HEK293T (cell line): Measurements from ENCODE around the gene CLIP1.

ENCODE experiments used
- CTCF ChIA-PET: fragments of 350-600 bp; formaldehyde crosslinking; extraction: SDS; loops from one replicate; lab custom pipeline; 2021; ENCODE audit warnings: antibody characterized with exemption, inconsistent platforms; lab: Yijun Ruan, JAX
- POLR2A ChIA-PET: fragments of 350-600 bp; formaldehyde crosslinking; extraction: SDS; loops from one replicate; lab custom pipeline; 2020; ENCODE audit warnings: antibody characterized with exemption, inconsistent platforms; lab: Yijun Ruan, JAX
- DNase-seq: peaks from one replicate; pipeline ENCODE4 v3.0.0; 2012; ENCODE audit warnings: mixed read lengths; ENCODE audit errors: extremely low spot score
- ARNT ChIP-seq: fragments of 450-650 bp; IDR thresholded peaks from 2 replicates; pipeline ENCODE4 v1.6.1; 2017; ENCODE audit warnings: mild to moderate bottlenecking
- BHLHE40 ChIP-seq: fragments of 450-650 bp; IDR thresholded peaks from 2 replicates; pipeline ENCODE4 v1.6.1; 2016; ENCODE audit warnings: mild to moderate bottlenecking, moderate library complexity, borderline replicate concordance
- CTBP1 ChIP-seq: fragments of 450-650 bp; IDR thresholded peaks from 2 replicates; pipeline ENCODE4 v1.6.1; 2016; ENCODE audit warnings: borderline replicate concordance
- ELF4 ChIP-seq: fragments of 450-650 bp; IDR thresholded peaks from 2 replicates; pipeline ENCODE4 v1.6.1; 2017; ENCODE audit warnings: antibody characterized with exemption
- FOXA1 ChIP-seq: fragments of 450-650 bp; IDR thresholded peaks from 2 replicates; pipeline ENCODE4 v1.6.1; 2016; ENCODE audit warnings: mild to moderate bottlenecking
- FOXK2 ChIP-seq: fragments of 450-650 bp; IDR thresholded peaks from 2 replicates; pipeline ENCODE4 v1.6.1; 2016; ENCODE audit warnings: mild to moderate bottlenecking
- FOXM1 ChIP-seq: fragments of 450-650 bp; IDR thresholded peaks from 2 replicates; pipeline ENCODE4 v1.6.1; 2017; ENCODE audit warnings: mild to moderate bottlenecking, borderline replicate concordance
- HDGF ChIP-seq: fragments of 450-650 bp; IDR thresholded peaks from 2 replicates; pipeline ENCODE4 v1.6.1; 2017; ENCODE audit warnings: antibody characterized with exemption, borderline replicate concordance
- L3MBTL2 ChIP-seq: fragments of 450-650 bp; conservative IDR thresholded peaks from 2 replicates; pipeline ENCODE4 v1.6.1; 2016; ENCODE audit warnings: mild to moderate bottlenecking
- LEF1 ChIP-seq: fragments of 450-650 bp; IDR thresholded peaks from 2 replicates; pipeline ENCODE4 v1.6.1; 2017; ENCODE audit warnings: mild to moderate bottlenecking, borderline replicate concordance
- NFRKB ChIP-seq: fragments of 450-650 bp; IDR thresholded peaks from 2 replicates; pipeline ENCODE4 v1.6.1; 2016; ENCODE audit warnings: mild to moderate bottlenecking, moderate library complexity
- PKNOX1 ChIP-seq: fragments of 450-650 bp; IDR thresholded peaks from 2 replicates; pipeline ENCODE4 v1.6.1; 2016
- SP1 ChIP-seq: fragments of 450-650 bp; IDR thresholded peaks from 2 replicates; pipeline ENCODE4 v1.6.1; 2017
- SUZ12 ChIP-seq: fragments of 450-650 bp; IDR thresholded peaks from 2 replicates; pipeline ENCODE4 v1.6.1; 2016; ENCODE audit warnings: mild to moderate bottlenecking
- TARDBP ChIP-seq: fragments of 450-650 bp; IDR thresholded peaks from 2 replicates; pipeline ENCODE4 v1.6.1; 2016
- ZNF384 ChIP-seq: fragments of 450-650 bp; IDR thresholded peaks from 2 replicates; pipeline ENCODE4 v1.6.1; 2016

CLIP1 gene

GRCh38 chr12:122460061-122460460, 37.6 kb upstream of the CLIP1 start:
- CTCF ChIA-PET = no interaction called here
- POLR2A ChIA-PET = no interaction called here
- no peak for TF ChIP-seq BHLHE40
- TF ChIP-seq TARDBP = no peak
- TF ChIP-seq FOXK2 = no peak
- TF ChIP-seq LEF1 = no peak
- TF ChIP-seq L3MBTL2 = no peak
- TF ChIP-seq HDGF = no peak
- no peak for TF ChIP-seq NFRKB
- TF ChIP-seq PKNOX1 = no peak
- TF ChIP-seq ELF4 = no peak
- no peak for DNase-seq

GRCh38 chr12:122459211-122459610, 36.7 kb upstream of the CLIP1 start:
- no peak for TF ChIP-seq PKNOX1
- no peak for TF ChIP-seq ZNF384
- TF ChIP-seq BHLHE40 = no peak
- TF ChIP-seq FOXA1 = no peak
- no peak for TF ChIP-seq FOXK2
- no peak for TF ChIP-seq HDGF
- no peak for TF ChIP-seq LEF1
- TF ChIP-seq SUZ12 = no peak
- no peak for TF ChIP-seq CTBP1
- no peak for TF ChIP-seq L3MBTL2
- TF ChIP-seq NFRKB = no peak
- no peak for TF ChIP-seq SP1
- no peak for TF ChIP-seq FOXM1
- no peak for TF ChIP-seq TARDBP
- no peak for TF ChIP-seq ARNT
- TF ChIP-seq ELF4 = no peak
- CTCF ChIA-PET = no interaction called here
- POLR2A ChIA-PET = no interaction called here
- no peak for DNase-seq

- CTCF ChIA-PET = no interaction called here
- DNase-seq = no peak
- no peak for TF ChIP-seq FOXK2
- no peak for TF ChIP-seq ELF4
- TF ChIP-seq SP1 = no peak
- no peak for TF ChIP-seq PKNOX1
- TF ChIP-seq FOXM1 = no peak
- no peak for TF ChIP-seq L3MBTL2
- TF ChIP-seq FOXA1 = no peak
- TF ChIP-seq SUZ12 = no peak
- no peak for TF ChIP-seq ZNF384
- no peak for TF ChIP-seq CTBP1
- no peak for TF ChIP-seq LEF1
- no peak for TF ChIP-seq NFRKB
- no peak for TF ChIP-seq HDGF
- TF ChIP-seq BHLHE40 = no peak
- no peak for TF ChIP-seq TARDBP
- no peak for TF ChIP-seq ARNT
- POLR2A ChIA-PET = no interaction called here
Observed at GRCh38 chr12:122458105-122459035, 35.9 kb upstream of the CLIP1 start.

GRCh38 chr12:122457627-122458026, 35.2 kb upstream of the CLIP1 start:
- TF ChIP-seq FOXA1 (no peak), SUZ12 (no peak)
- DNase-seq = no peak
- CTCF ChIA-PET = no interaction called here
- POLR2A ChIA-PET = no interaction called here

GRCh38 chr12:122454739-122455138, 32.3 kb upstream of the CLIP1 start:
- TF ChIP-seq HDGF (no peak), SUZ12 (no peak), L3MBTL2 (no peak), TARDBP (no peak), NFRKB (no peak)
- POLR2A ChIA-PET = no interaction called here
- no peak for DNase-seq
- CTCF ChIA-PET = interaction anchor here (0.7 kb wide), 1 partner anchor 31 kb away, joined by 3 read pairs; no protein-coding TSS in a partner anchor

GRCh38 chr12:122454250-122454721, 31.8 kb upstream of the CLIP1 start:
- ChIA-PET POLR2A (no interaction called here), CTCF (no interaction called here)
- TF ChIP-seq CTBP1 = no peak
- TF ChIP-seq BHLHE40 = no peak
- TF ChIP-seq SUZ12 = no peak
- TF ChIP-seq NFRKB = no peak
- no peak for TF ChIP-seq FOXM1
- no peak for TF ChIP-seq ARNT
- TF ChIP-seq FOXA1 = no peak
- no peak for TF ChIP-seq FOXK2
- TF ChIP-seq LEF1 = no peak
- TF ChIP-seq ELF4 = no peak
- TF ChIP-seq PKNOX1 = no peak
- DNase-seq = no peak
